H9 (cell line): ENCODE results near the gene MAD1L1. TPM values are rescaled to one million over a fixed set of nuclear protein-coding genes. Genes with fewer than 3 reads are reported as not detected.
A peak's percentile ranks its signal among the peaks of the same experiment; 100 is the strongest.

ENCODE experiments used
- DNase-seq: peaks from one replicate; pipeline ENCODE4 v3.0.0-alpha.2; 2017
- H2AFZ ChIP-seq: one replicate; pipeline ENCODE4 v1.6.1; 2013; ENCODE audit warnings: mild to moderate bottlenecking, low read length, control low read depth, moderate library complexity
- H2AK5ac ChIP-seq: 2 replicates; pipeline ENCODE4 v1.6.1; 2013; ENCODE audit warnings: low read length, control low read depth, mixed read lengths; ENCODE audit not compliant: insufficient read length
- H2BK120ac ChIP-seq: one replicate; pipeline ENCODE4 v1.6.1; 2013; ENCODE audit warnings: low read depth, mild to moderate bottlenecking, low read length, control low read depth, inconsistent platforms; ENCODE audit not compliant: poor library complexity, severe bottlenecking
- H2BK12ac ChIP-seq: 2 replicates; pipeline ENCODE4 v1.6.1; 2013; ENCODE audit warnings: low read length, control low read depth, mixed read lengths, low read depth; ENCODE audit not compliant: insufficient read length
- H2BK15ac ChIP-seq: 2 replicates; pipeline ENCODE4 v1.6.1; 2013; ENCODE audit warnings: low read depth, low read length, control low read depth
- H2BK20ac ChIP-seq: one replicate; pipeline ENCODE4 v1.6.1; 2013; ENCODE audit warnings: low read depth, mild to moderate bottlenecking, low read length, control low read depth, inconsistent platforms; ENCODE audit not compliant: poor library complexity, severe bottlenecking
- H2BK5ac ChIP-seq: 2 replicates; pipeline ENCODE4 v1.6.1; 2013; ENCODE audit warnings: low read length, control low read depth, mixed read lengths; ENCODE audit not compliant: insufficient read length
- H3K14ac ChIP-seq: 2 replicates; pipeline ENCODE4 v1.6.1; 2013; ENCODE audit warnings: low read length, control low read depth; ENCODE audit not compliant: insufficient read depth
- H3K18ac ChIP-seq: 2 replicates; pipeline ENCODE4 v1.6.1; 2013; ENCODE audit warnings: low read depth, mild to moderate bottlenecking, mixed read lengths, low read length, control low read depth; ENCODE audit not compliant: insufficient read length
- H3K23ac ChIP-seq: 2 replicates; pipeline ENCODE4 v1.6.1; 2013; ENCODE audit warnings: low read length, control low read depth, mixed read lengths, low read depth; ENCODE audit not compliant: insufficient read length
- H3K23me2 ChIP-seq: 2 replicates; pipeline ENCODE4 v1.6.1; 2013; ENCODE audit warnings: low read depth, mild to moderate bottlenecking, mixed read lengths, low read length, control low read depth; ENCODE audit not compliant: insufficient read length, poor library complexity, severe bottlenecking
- H3K27ac ChIP-seq: 2 replicates; pipeline ENCODE4 v1.5.1; 2013; ENCODE audit warnings: low read length, control low read depth, mixed read lengths, low read depth; ENCODE audit not compliant: insufficient read length
- H3K27me3 ChIP-seq: 2 replicates; pipeline ENCODE4 v1.6.1; 2013; ENCODE audit warnings: low read length, control low read depth, inconsistent platforms; ENCODE audit not compliant: insufficient read depth
- H3K4ac ChIP-seq: 2 replicates; pipeline ENCODE4 v1.6.1; 2013; ENCODE audit warnings: low read depth, mild to moderate bottlenecking, control low read depth, inconsistent platforms, low read length, moderate library complexity
- H3K4me1 ChIP-seq: 2 replicates; pipeline ENCODE4 v1.6.1; 2013; ENCODE audit warnings: low read length, control low read depth, inconsistent platforms; ENCODE audit not compliant: insufficient read depth
- H3K4me2 ChIP-seq: 2 replicates; pipeline ENCODE4 v1.6.1; 2013; ENCODE audit warnings: low read length, control low read depth, mixed read lengths; ENCODE audit not compliant: insufficient read length, insufficient read depth
- H3K56ac ChIP-seq: 2 replicates; pipeline ENCODE4 v1.6.1; 2013; ENCODE audit warnings: low read depth, mild to moderate bottlenecking, mixed read lengths, low read length, control low read depth; ENCODE audit not compliant: insufficient read length
- H3K79me1 ChIP-seq: 2 replicates; pipeline ENCODE4 v1.6.1; 2013; ENCODE audit warnings: low read depth, mild to moderate bottlenecking, moderate library complexity, low read length, control low read depth, inconsistent platforms; ENCODE audit not compliant: insufficient read depth, poor library complexity, severe bottlenecking
- H3K79me2 ChIP-seq: 2 replicates; pipeline ENCODE4 v1.6.1; 2013; ENCODE audit warnings: low read length, control low read depth, inconsistent platforms; ENCODE audit not compliant: insufficient read depth
- H3K9ac ChIP-seq: 2 replicates; pipeline ENCODE4 v1.6.1; 2013; ENCODE audit warnings: low read length, control low read depth, mixed read lengths; ENCODE audit not compliant: insufficient read length; ENCODE audit errors: extremely low read depth
- H3K9me3 ChIP-seq: one replicate; pipeline ENCODE4 v1.6.1; 2013; ENCODE audit warnings: low read depth, low read length, inconsistent platforms; ENCODE audit not compliant: control insufficient read depth
- H3T11ph ChIP-seq: one replicate; pipeline ENCODE4 v1.6.1; 2013; ENCODE audit warnings: mild to moderate bottlenecking, low read length, control low read depth, inconsistent platforms
- H4K20me1 ChIP-seq: one replicate; pipeline ENCODE4 v1.6.1; 2013; ENCODE audit not compliant: control insufficient read depth, insufficient read length, insufficient read depth
- H4K5ac ChIP-seq: 2 replicates; pipeline ENCODE4 v1.6.1; 2013; ENCODE audit warnings: low read depth, mild to moderate bottlenecking, mixed read lengths, low read length, control low read depth; ENCODE audit not compliant: insufficient read length
- H4K8ac ChIP-seq: replicated peaks from 2 replicates; pipeline ENCODE4 v1.6.1; 2013; ENCODE audit warnings: low read length, control low read depth, mixed read lengths, low read depth; ENCODE audit not compliant: insufficient read length
- H4K91ac ChIP-seq: 2 replicates; pipeline ENCODE4 v1.6.1; 2013; ENCODE audit warnings: low read depth, mild to moderate bottlenecking, moderate library complexity, mixed read lengths, low read length, control low read depth; ENCODE audit not compliant: insufficient read length
- H3K27ac Mint-ChIP-seq, 3 experiments: 2 replicates in 2 of 3; 3 replicates in 1 of 3; pipeline ENCODE4 v1.8.0; 2020 to 2021; ENCODE audit warnings: mixed read lengths in 3 of 3, mild to moderate bottlenecking in 1 of 3, moderate library complexity in 1 of 3
- H3K27me3 Mint-ChIP-seq: 2 replicates; pipeline ENCODE4 v1.8.0; 2021; ENCODE audit warnings: low read depth, mild to moderate bottlenecking, moderate library complexity, mixed read lengths
- H3K36me3 Mint-ChIP-seq, 3 experiments: 2 replicates in 2 of 3; 3 replicates in 1 of 3; pipeline ENCODE4 v1.8.0; 2020 to 2021; ENCODE audit warnings: low read depth in 3 of 3, mixed read lengths in 3 of 3; ENCODE audit not compliant: insufficient read depth in 1 of 3
- H3K4me1 Mint-ChIP-seq, 2 experiments: 2 replicates each; pipeline ENCODE4 v1.8.0; 2020; ENCODE audit warnings: mixed read lengths in 2 of 2
- H3K4me3 Mint-ChIP-seq, 2 experiments: 2 replicates in 1 of 2; 3 replicates in 1 of 2; pipeline ENCODE4 v1.8.0; 2020 to 2021; ENCODE audit warnings: mild to moderate bottlenecking in 2 of 2, mixed read lengths in 2 of 2, moderate library complexity in 1 of 2
- H3K9me3 Mint-ChIP-seq, 2 experiments: 2 replicates in 1 of 2; 3 replicates in 1 of 2; pipeline ENCODE4 v1.8.0; 2020; ENCODE audit warnings: mild to moderate bottlenecking in 2 of 2, mixed read lengths in 2 of 2, moderate library complexity in 1 of 2
- WGBS: extraction: QIAGEN DNeasy Blood & Tissue Kit; methylation state at CpG from one replicate; pipeline ENCODE4 v1.1.7; 2013; ENCODE audit warnings: missing lambda C conversion rate, low lambda C conversion rate, mixed read lengths; ENCODE audit not compliant: insufficient read length; ENCODE audit errors: extremely low coverage; 5-methylcytosine and 5-hydroxymethylcytosine counted together
- total RNA-seq: library from RNA; stranded (reverse); gene quantifications from 2 replicates; pipeline ENCODE4 v1.2.1, GENCODE V29; 2021
- TF ChIP-seq, protein P1 (sequence below): fragments of 200-600 bp; sonication (generic); conservative IDR thresholded peaks from 3 replicates; pipeline ENCODE4 v1.8.0; 2021; ENCODE audit warnings: antibody characterized with exemption, mild to moderate bottlenecking

Gene MAD1L1
- total RNA-seq, 1 experiment from 2014 or later = 39.0 TPM

DNA sequence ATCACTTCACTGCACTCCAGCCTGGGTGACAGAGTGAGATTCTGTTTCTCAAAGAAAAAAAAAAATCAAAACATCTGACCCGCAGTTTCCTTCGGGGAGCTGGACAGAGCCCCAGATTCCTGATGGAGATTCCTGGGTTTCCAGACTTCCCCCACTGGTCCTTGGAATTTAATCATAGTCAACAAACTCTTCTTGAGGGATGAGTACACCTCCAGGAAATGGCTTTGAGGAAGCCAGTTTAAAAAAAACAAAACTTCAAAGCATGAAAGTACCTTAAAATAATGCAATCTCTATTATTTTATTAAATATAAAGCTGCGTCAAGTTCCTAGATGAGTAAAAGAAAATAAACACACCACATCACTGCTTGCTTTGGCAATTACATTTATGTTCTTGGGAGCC is 1.2 kb upstream of the MAD1L1 start:
- Histone ChIP-seq H3K23ac (no peak overlapping the region), H3T11ph (no peak overlapping the region), H4K5ac (no peak overlapping the region), H2BK20ac (no peak overlapping the region), H3K4me1 (no peaks in the 10 kb centered on the region), H2BK5ac (no peak overlapping the region), H3K79me2 (peaks cover 5% of the 10 kb centered on the region; the same call in 1 of the 2 replicates), H3K4ac (no peak overlapping the region), H3K4me2 (no peak overlapping the region), H3K56ac (no peak overlapping the region), H3K27me3 (no peaks in the 10 kb centered on the region), H4K20me1 (no peaks in the 10 kb centered on the region), H3K14ac (no peak overlapping the region), H4K8ac (no peak overlapping the region), H2BK12ac (no peak overlapping the region), H2AK5ac (no peak overlapping the region), H2BK15ac (no peak overlapping the region), H3K79me1 (peaks cover 12% of the 10 kb centered on the region), H3K23me2 (peaks cover 13% of the 10 kb centered on the region), H2AFZ (no peak overlapping the region), H3K9ac (no peak overlapping the region), H3K18ac (no peak overlapping the region), H3K27ac (no peak overlapping the region), H4K91ac (no peak overlapping the region), H2BK120ac (no peak overlapping the region), H3K9me3 (no peaks in the 10 kb centered on the region)
- WGBS = no CpG with 5 or more reads among the region's 3 CpGs
- no peak for DNase-seq
- Mint-ChIP-seq H3K27me3 (no peaks in the 10 kb centered on the region), H3K36me3 (peaks cover 28 to 63% (median 58%) of the 10 kb centered on the region in 3 experiments), H3K4me1 (peaks cover 12% of the 10 kb centered on the region in 2 experiments), H3K27ac (peak overlapping the region in 1 of 3 experiments; percentile 80; a peak in 1 of 7 replicates), H3K9me3 (no peaks in the 10 kb centered on the region), H3K4me3 (peak overlapping the region; percentile 76 to 95)
- TF ChIP-seq, protein P1, sequence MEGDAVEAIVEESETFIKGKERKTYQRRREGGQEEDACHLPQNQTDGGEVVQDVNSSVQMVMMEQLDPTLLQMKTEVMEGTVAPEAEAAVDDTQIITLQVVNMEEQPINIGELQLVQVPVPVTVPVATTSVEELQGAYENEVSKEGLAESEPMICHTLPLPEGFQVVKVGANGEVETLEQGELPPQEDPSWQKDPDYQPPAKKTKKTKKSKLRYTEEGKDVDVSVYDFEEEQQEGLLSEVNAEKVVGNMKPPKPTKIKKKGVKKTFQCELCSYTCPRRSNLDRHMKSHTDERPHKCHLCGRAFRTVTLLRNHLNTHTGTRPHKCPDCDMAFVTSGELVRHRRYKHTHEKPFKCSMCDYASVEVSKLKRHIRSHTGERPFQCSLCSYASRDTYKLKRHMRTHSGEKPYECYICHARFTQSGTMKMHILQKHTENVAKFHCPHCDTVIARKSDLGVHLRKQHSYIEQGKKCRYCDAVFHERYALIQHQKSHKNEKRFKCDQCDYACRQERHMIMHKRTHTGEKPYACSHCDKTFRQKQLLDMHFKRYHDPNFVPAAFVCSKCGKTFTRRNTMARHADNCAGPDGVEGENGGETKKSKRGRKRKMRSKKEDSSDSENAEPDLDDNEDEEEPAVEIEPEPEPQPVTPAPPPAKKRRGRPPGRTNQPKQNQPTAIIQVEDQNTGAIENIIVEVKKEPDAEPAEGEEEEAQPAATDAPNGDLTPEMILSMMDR = no peak
